B cell (primary cell): ENCODE measurements around the gene RPF1. TPM values are rescaled to one million over a fixed set of nuclear protein-coding genes. Genes with fewer than 3 reads are reported as not detected.
A peak's percentile ranks its signal among the peaks of the same experiment; 100 is the strongest.

Experiments used
- ATAC-seq: fragments of 200-7000 bp; cut with Tn5 transposase; one replicate; pipeline ENCODE4 v1.10.0; 2021; ENCODE audit warnings: low read depth, mild to moderate bottlenecking, moderate number of reproducible peaks, moderate library complexity
- CTCF ChIA-PET: fragments of 350-600 bp; sonication (Branson Sonifier 250); formaldehyde crosslinking; loops from one replicate; lab custom pipeline; 2021; ENCODE audit warnings: antibody characterized with exemption, inconsistent platforms; lab: Charles Lee
- POLR2A ChIA-PET: fragments of 350-600 bp; sonication (Branson Sonifier 250); formaldehyde crosslinking; loops from one replicate; lab custom pipeline; 2021; ENCODE audit warnings: antibody characterized with exemption; lab: Charles Lee
- DNase-seq: peaks from one replicate; pipeline ENCODE4 v3.0.0; 2013
- H2AFZ ChIP-seq: 2 replicates; pipeline ENCODE4 v1.6.1; 2012; ENCODE audit warnings: mild to moderate bottlenecking, low read depth, low read length; ENCODE audit not compliant: insufficient read depth, poor library complexity, severe bottlenecking
- H3K27ac ChIP-seq, 2 donors: 1 replicate in 1 of 2; 2 replicates in 1 of 2; pipeline ENCODE4 v1.5.1; 2012 to 2013; ENCODE audit warnings: low read length in 2 of 2, mild to moderate bottlenecking in 2 of 2, moderate library complexity in 1 of 2
- H3K27me3 ChIP-seq, 4 experiments: fragments of 200-600 bp in 1 of 4; sonication (generic) in 1 of 4; replicated peaks in 1 of 4; 1 replicate in 2 of 4; 2 replicates in 2 of 4; pipeline versions ENCODE4 v1.6.1 to v1.7.0; 2013 to 2016; ENCODE audit warnings: low read length in 3 of 4, mild to moderate bottlenecking in 2 of 4, mixed read lengths in 1 of 4, moderate library complexity in 1 of 4; ENCODE audit not compliant: insufficient read depth in 4 of 4, control insufficient read depth in 3 of 4; ENCODE audit errors: control extremely low read depth in 1 of 4
- H3K36me3 ChIP-seq, 2 experiments: replicated peaks in 1 of 2; 1 replicate in 1 of 2; 2 replicates in 1 of 2; pipeline versions ENCODE4 v1.6.1 to v1.7.1; 2013; ENCODE audit warnings: low read length in 1 of 2; ENCODE audit not compliant: insufficient read depth in 2 of 2, control insufficient read depth in 1 of 2; ENCODE audit errors: control extremely low read depth in 1 of 2, extremely low read depth in 1 of 2
- H3K4me1 ChIP-seq, 2 donors: fragments of 200-600 bp in 1 of 2; sonication (generic) in 1 of 2; 1 replicate in 1 of 2; 2 replicates in 1 of 2; pipeline versions ENCODE4 v1.5.1 to v1.6.1; 2013 to 2017; ENCODE audit warnings: low read length in 2 of 2; ENCODE audit not compliant: control insufficient read depth in 2 of 2, insufficient read depth in 2 of 2
- H3K4me2 ChIP-seq: replicated peaks from 2 replicates; pipeline ENCODE3; 2012; ENCODE audit warnings: mild to moderate bottlenecking, low read depth, low read length; ENCODE audit not compliant: poor library complexity, severe bottlenecking
- H3K4me3 ChIP-seq, 5 experiments: fragments of 200-600 bp in 1 of 5; sonication (generic) in 1 of 5; 1 replicate in 3 of 5; 2 replicates in 2 of 5; pipeline versions ENCODE4 v1.5.1 to v1.7.0; 2011 to 2016; ENCODE audit warnings: low read length in 4 of 5, mild to moderate bottlenecking in 4 of 5, low read depth in 2 of 5, control low read depth in 1 of 5, moderate library complexity in 1 of 5; ENCODE audit not compliant: insufficient read depth in 1 of 5; ENCODE audit errors: control extremely low read depth in 1 of 5, extremely low read depth in 1 of 5
- H3K79me2 ChIP-seq: fragments of 200-600 bp; sonication (generic); one replicate; pipeline ENCODE4 v1.6.0; 2016; ENCODE audit warnings: low read length; ENCODE audit not compliant: control insufficient read depth, insufficient read depth
- H3K9ac ChIP-seq: fragments of 200-600 bp; sonication (generic); 2 replicates; pipeline ENCODE4 v1.6.1; 2017; ENCODE audit warnings: mild to moderate bottlenecking, low read length, moderate library complexity
- H3K9me3 ChIP-seq, 3 donors: one replicate each; pipeline versions ENCODE4 v1.6.1 to v1.7.1; 2013; ENCODE audit warnings: low read length in 2 of 3; ENCODE audit not compliant: control insufficient read depth in 2 of 3, insufficient read depth in 1 of 3; ENCODE audit errors: control extremely low read depth in 1 of 3
- H4K20me1 ChIP-seq: 2 replicates; pipeline ENCODE4 v1.6.0; 2012; ENCODE audit warnings: mild to moderate bottlenecking, low read length; ENCODE audit not compliant: insufficient read depth, control insufficient read depth, poor library complexity, severe bottlenecking
- H3K27ac Mint-ChIP-seq: one replicate; pipeline ENCODE4 v1.8.0; 2021; ENCODE audit warnings: mixed read lengths
- H3K27me3 Mint-ChIP-seq: one replicate; pipeline ENCODE4 v1.8.0; 2021; ENCODE audit warnings: mixed read lengths
- H3K4me1 Mint-ChIP-seq: one replicate; pipeline ENCODE4 v1.8.0; 2021; ENCODE audit warnings: mixed read lengths
- H3K4me3 Mint-ChIP-seq: one replicate; pipeline ENCODE4 v1.8.0; 2021; ENCODE audit warnings: mixed read lengths
- H3K9me3 Mint-ChIP-seq: one replicate; pipeline ENCODE4 v1.8.0; 2022; ENCODE audit warnings: mixed read lengths; ENCODE audit not compliant: insufficient read depth
- CTCF ChIP-seq: fragments of 200-600 bp; IDR thresholded peaks from one replicate; pipeline ENCODE4 v1.8.0; 2022; ENCODE audit warnings: antibody characterized with exemption, mild to moderate bottlenecking
- EZH2 ChIP-seq: IDR thresholded peaks from 2 replicates; pipeline ENCODE4 v1.6.1; 2012; ENCODE audit warnings: borderline replicate concordance, low read depth, mild to moderate bottlenecking, moderate library complexity, low read length; ENCODE audit not compliant: insufficient read depth, poor library complexity, severe bottlenecking
- WGBS: methylation state at CpG from one replicate; pipeline ENCODE4 v1.1.5; 2013; ENCODE audit warnings: missing lambda C conversion rate; ENCODE audit not compliant: insufficient coverage; 5-methylcytosine and 5-hydroxymethylcytosine counted together
- intact Hi-C: fragments of 100-400 bp; cut with micrococcal nuclease; formaldehyde crosslinking; loops from one replicate; pipeline ENCODE4 v1.10.0; 2022
- polyA plus RNA-seq: library from polyadenylated mRNA; depleted of rRNA; stranded (reverse); fragments of >200 nt; gene quantifications from 2 replicates; pipeline ENCODE4 v1.2.3, GENCODE V29; 2012
- total RNA-seq, 2 donors: library from RNA; stranded (reverse); fragments of 120-200 nt in 1 of 2; gene quantifications; 1 replicate in 1 of 2; 2 replicates in 1 of 2; pipeline versions ENCODE4 v1.2.3 to v1.2.4, GENCODE V29; 2013 to 2022

RPF1 gene
- total and polyA plus RNA-seq, 2 donors (not counting 1 experiment from before 2014, with no cell fraction given) = 15.5 to 38.8 TPM

GRCh38 chr1:84505493-84506001 lies 26.5 kb downstream of the RPF1 start:
- intact Hi-C loops = loop anchor here (1.0 to 10.0 kb wide), 13 partner anchors 26 to 772 kb away; partner anchors contain the start of genes BCL10, CTBS, PRKACB and RPF1
- Histone ChIP-seq H3K36me3 (peaks cover 0 to 5% of the 10 kb centered on the region in 2 experiments), H4K20me1 (peaks cover 7% of the 10 kb centered on the region), H3K4me2 (peak overlapping the region; percentile 84), H3K4me3 (peak overlapping the region; percentile 82 to 98 (median 89)), H3K27ac (peak overlapping the region; percentile 82 to 89), H3K9ac (peak overlapping the region; percentile 73), H3K4me1 (peaks cover 23 to 27% of the 10 kb centered on the region in 2 donors), H2AFZ (peak overlapping the region; percentile 84), H3K9me3 (peaks cover 0 to 7% (median 0%) of the 10 kb centered on the region in 3 donors), H3K79me2 (peaks cover 48% of the 10 kb centered on the region), H3K27me3 (no peaks in the 10 kb centered on the region)
- ATAC-seq = peak; percentile 46
- Mint-ChIP-seq H3K4me3 (peak overlapping the region; percentile 95), H3K27ac (peak overlapping the region; percentile 98), H3K27me3 (no peaks in the 10 kb centered on the region), H3K4me1 (peaks cover 37% of the 10 kb centered on the region), H3K9me3 (no peaks in the 10 kb centered on the region)
- CTCF ChIA-PET = interaction anchor here (0.5 to 2.2 kb wide), 8 partner anchors 10 to 759 kb away, joined by 3 to 11 read pairs (median 4); partner anchors contain the start of gene CTBS
- WGBS = under 1% methylated on average over 47 of the region's 47 CpGs
- no peak for DNase-seq
- POLR2A ChIA-PET = interaction anchor here (0.9 to 2.7 kb wide), 6 partner anchors 25 to 771 kb away, joined by 3 to 41 read pairs (median 7); partner anchors contain the start of genes BCL10, CTBS, PRKACB and RPF1
- TF ChIP-seq CTCF (no peak), EZH2 (no peak)
